GM18508 (cell line): ENCODE measurements around the gene NEDD1.

Experiments used
- ATAC-seq: cut with Tn5 transposase; IDR thresholded peaks from one replicate; pipeline ENCODE4 v1.9.1; 2021; ENCODE audit warnings: moderate number of reproducible peaks; ENCODE audit not compliant: insufficient read depth, unreplicated experiment

NEDD1 gene

DNA sequence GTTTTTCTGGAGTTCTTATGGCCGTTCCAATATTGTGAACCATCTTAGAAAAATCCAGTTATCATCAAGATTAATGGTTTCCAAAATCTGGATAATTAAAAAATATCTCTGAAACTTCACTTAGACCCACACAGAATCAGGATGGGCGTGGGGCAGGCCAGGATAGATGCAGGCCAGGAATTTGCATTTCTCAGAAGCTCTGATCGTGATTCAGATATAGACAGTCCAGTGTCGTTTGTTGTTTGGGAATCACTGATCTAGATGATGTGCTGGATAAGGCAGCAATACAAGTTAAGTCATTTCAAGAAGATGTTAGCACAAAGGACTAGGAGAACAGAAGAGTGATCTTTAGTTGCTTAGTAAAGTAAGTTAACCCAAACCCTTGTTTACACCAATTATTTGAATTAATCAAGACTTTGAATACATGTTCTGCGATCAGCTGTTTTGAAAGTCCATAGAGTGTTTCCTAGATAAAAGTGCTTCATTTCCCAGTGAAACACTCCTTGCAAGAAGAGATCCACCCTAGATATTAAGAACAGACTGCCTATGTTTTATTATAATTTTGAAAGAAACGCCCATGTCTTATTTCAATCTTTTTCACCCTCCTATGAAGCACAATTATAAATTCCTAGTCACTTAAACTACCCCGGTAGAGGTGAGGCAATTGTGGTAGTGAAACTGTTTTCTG, 90.9 kb downstream of the NEDD1 start:
- no peak for ATAC-seq

DNA sequence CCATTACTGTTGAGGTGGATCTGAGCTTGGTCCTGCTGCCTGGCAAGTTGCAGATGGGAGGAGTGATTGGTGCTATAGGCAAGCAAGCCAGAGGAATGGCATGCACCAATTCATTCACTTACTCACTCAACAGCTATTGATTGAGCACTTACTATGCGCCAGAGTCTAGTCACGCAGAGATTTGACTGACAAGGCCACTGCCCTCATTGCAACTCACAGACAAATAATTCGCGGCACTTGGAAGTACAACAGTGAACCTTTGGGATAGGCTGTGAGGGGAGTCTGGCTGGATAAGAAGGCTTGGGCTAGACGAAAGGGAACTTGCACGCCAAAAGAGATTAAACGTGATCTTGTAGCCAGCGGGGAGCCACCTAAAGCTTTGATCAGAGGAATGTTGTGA, 96.2 kb downstream of the NEDD1 start:
- no peak for ATAC-seq
